ENCODE measurements around the gene ITGB4. TPM values are rescaled to one million over a fixed set of nuclear protein-coding genes. Genes with fewer than 3 reads are reported as not detected.
A peak's percentile ranks its signal among the peaks of the same experiment; 100 is the strongest.

ITGB4 gene
- total and polyA plus RNA-seq, 2 of the 13 experiments (the other 11 are each of a cell fraction or from before 2014, with no cell fraction given), result 6.9 to 14.5 TPM

DNA sequence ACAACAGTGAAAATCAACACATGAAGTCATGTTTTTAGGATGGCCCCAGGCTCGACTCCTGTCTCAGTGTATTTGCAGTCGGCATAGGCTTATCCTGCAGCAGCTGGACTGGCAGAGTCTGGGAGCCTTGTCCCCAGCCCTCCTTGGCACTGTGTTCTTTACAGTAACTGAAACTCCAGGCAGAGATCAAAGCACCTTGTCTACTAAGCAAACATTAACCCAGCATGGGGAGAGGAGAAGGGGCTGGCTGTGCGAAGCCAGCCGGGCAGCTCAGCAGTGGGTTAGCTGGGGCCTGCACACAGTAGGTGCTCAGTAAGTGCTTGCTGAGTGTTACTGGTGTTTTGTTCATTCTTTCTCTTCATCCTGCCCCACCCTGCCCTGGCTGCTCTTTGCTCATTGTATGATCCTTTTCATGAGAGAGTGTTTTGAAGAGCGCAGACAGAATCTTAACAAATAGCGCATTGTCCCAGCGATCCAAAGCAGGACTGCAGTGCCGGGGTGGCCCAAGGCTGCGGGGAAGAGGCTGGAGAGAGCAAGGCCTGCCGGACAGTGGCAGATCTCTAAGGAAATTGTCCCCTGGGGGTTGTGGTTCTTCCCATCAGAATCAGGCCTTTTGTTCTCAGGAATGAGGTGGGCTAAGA lies 23.5 kb upstream of the ITGB4 start (continued):
- TF ChIP-seq, protein P1, sequence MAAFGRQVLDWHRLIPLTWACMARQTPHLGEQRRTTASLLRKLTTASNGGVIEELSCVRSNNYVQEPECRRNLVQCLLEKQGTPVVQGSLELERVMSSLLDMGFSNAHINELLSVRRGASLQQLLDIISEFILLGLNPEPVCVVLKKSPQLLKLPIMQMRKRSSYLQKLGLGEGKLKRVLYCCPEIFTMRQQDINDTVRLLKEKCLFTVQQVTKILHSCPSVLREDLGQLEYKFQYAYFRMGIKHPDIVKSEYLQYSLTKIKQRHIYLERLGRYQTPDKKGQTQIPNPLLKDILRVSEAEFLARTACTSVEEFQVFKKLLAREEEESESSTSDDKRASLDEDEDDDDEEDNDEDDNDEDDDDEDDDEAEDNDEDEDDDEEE (CRISPR knock-in tag; IDR thresholded peaks at IDR 0.05), result no peak
- TF ChIP-seq SKI (IDR thresholded peaks at IDR 0.05; ENCODE audit: partially characterized antibody), result no peak
- TF ChIP-seq AKAP8 (CRISPR knock-in tag; IDR thresholded peaks at IDR 0.05), result no peak
- no peak for TF ChIP-seq PRMT3 (CRISPR knock-in tag; IDR thresholded peaks at IDR 0.05; ENCODE audit: borderline replicate concordance, low read depth)
- no peak for TF ChIP-seq NR2C2 (CRISPR knock-in tag; IDR thresholded peaks at IDR 0.05; ENCODE audit: borderline replicate concordance)
- no peak for TF ChIP-seq ZNF484 (CRISPR knock-in tag; IDR thresholded peaks at IDR 0.05; ENCODE audit: borderline replicate concordance, low read depth)
- no peak for TF ChIP-seq ZNF891 (CRISPR knock-in tag; IDR thresholded peaks at IDR 0.05)
- TF ChIP-seq GATA4 (IDR thresholded peaks at IDR 0.05; ENCODE audit: borderline replicate concordance, low read depth), result no peak
- no peak for TF ChIP-seq ZNF337 (CRISPR knock-in tag; IDR thresholded peaks at IDR 0.05; ENCODE audit: borderline replicate concordance, low read depth)
- no peak for TF ChIP-seq ZNF24 (IDR thresholded peaks at IDR 0.05)
- TF ChIP-seq SIN3A (IDR thresholded peaks at IDR 0.05; ENCODE audit: borderline replicate concordance, low read depth, low read length), result no peak
- TF ChIP-seq ZBTB21 (CRISPR knock-in tag; IDR thresholded peaks at IDR 0.05), result no peak
- no peak for TF ChIP-seq MAZ (IDR thresholded peaks at IDR 0.05; ENCODE audit: borderline replicate concordance, low read depth, low read length)
- TF ChIP-seq MAZ (CRISPR knock-in tag; IDR thresholded peaks at IDR 0.05; ENCODE audit: low read depth), result no peak
- TF ChIP-seq JUND (CRISPR knock-in tag; IDR thresholded peaks at IDR 0.05), result no peak
- TF ChIP-seq, protein P2, sequence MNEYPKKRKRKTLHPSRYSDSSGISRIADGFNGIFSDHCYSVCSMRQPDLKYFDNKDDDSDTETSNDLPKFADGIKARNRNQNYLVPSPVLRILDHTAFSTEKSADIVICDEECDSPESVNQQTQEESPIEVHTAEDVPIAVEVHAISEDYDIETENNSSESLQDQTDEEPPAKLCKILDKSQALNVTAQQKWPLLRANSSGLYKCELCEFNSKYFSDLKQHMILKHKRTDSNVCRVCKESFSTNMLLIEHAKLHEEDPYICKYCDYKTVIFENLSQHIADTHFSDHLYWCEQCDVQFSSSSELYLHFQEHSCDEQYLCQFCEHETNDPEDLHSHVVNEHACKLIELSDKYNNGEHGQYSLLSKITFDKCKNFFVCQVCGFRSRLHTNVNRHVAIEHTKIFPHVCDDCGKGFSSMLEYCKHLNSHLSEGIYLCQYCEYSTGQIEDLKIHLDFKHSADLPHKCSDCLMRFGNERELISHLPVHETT (CRISPR knock-in tag; conservative IDR thresholded peaks at IDR 0.05), result 0 out of 2 replicates have a peak, but pooled peaks have one; percentile 33
- TF ChIP-seq EZH2 (conservative IDR thresholded peaks at IDR 0.05; ENCODE audit: low read depth, low read length), result no peak
- TF ChIP-seq ZNF367 (CRISPR knock-in tag; IDR thresholded peaks at IDR 0.05; ENCODE audit: borderline replicate concordance), result no peak
- TF ChIP-seq, protein P3, sequence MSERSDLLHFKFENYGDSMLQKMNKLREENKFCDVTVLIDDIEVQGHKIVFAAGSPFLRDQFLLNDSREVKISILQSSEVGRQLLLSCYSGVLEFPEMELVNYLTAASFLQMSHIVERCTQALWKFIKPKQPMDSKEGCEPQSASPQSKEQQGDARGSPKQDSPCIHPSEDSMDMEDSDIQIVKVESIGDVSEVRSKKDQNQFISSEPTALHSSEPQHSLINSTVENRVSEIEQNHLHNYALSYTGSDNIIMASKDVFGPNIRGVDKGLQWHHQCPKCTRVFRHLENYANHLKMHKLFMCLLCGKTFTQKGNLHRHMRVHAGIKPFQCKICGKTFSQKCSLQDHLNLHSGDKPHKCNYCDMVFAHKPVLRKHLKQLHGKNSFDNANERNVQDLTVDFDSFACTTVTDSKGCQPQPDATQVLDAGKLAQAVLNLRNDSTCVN (CRISPR knock-in tag; IDR thresholded peaks at IDR 0.05; ENCODE audit: borderline replicate concordance), result no peak
- TF ChIP-seq, protein P4, sequence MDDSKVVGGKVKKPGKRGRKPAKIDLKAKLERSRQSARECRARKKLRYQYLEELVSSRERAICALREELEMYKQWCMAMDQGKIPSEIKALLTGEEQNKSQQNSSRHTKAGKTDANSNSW (CRISPR knock-in tag; IDR thresholded peaks at IDR 0.05; ENCODE audit: borderline replicate concordance), result no peak
- TF ChIP-seq, protein P5, sequence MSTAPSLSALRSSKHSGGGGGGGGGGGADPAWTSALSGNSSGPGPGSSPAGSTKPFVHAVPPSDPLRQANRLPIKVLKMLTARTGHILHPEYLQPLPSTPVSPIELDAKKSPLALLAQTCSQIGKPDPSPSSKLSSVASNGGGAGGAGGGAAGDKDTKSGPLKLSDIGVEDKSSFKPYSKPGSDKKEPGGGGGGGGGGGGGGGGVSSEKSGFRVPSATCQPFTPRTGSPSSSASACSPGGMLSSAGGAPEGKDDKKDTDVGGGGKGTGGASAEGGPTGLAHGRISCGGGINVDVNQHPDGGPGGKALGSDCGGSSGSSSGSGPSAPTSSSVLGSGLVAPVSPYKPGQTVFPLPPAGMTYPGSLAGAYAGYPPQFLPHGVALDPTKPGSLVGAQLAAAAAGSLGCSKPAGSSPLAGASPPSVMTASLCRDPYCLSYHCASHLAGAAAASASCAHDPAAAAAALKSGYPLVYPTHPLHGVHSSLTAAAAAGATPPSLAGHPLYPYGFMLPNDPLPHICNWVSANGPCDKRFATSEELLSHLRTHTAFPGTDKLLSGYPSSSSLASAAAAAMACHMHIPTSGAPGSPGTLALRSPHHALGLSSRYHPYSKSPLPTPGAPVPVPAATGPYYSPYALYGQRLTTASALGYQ (CRISPR knock-in tag; IDR thresholded peaks at IDR 0.05), result 0 out of 2 replicates have a peak, but pooled peaks have one; percentile 12
